ENCODE results near the gene GCNT4.

Gene GCNT4

GRCh38 chr5:75051217-75051751 is 1.1 kb downstream of the GCNT4 start:
- FAIRE-seq = no peak
- DNase-seq (ENCODE audit: low spot score) = no peak

- peak; percentile 31 for DNase-seq (ENCODE audit: low spot score)
- no peak for FAIRE-seq
Measured at GRCh38 chr5:75050415-75050814, 1.9 kb downstream of the GCNT4 start.

GRCh38 chr5:75049456-75050351 is 2.7 kb downstream of the GCNT4 start:
- FAIRE-seq (no peak), DNase-seq (ENCODE audit: low spot score) (peak; percentile 70)

GRCh38 chr5:75048457-75048953 is 3.9 kb downstream of the GCNT4 start:
- FAIRE-seq = no peak
- no peak for DNase-seq (ENCODE audit: low spot score)

- no peak for DNase-seq (ENCODE audit: low spot score)
- FAIRE-seq = no peak
Measured at GRCh38 chr5:75047356-75047755, 5.0 kb downstream of the GCNT4 start.

- no peak for DNase-seq (ENCODE audit: low spot score)
Measured at GRCh38 chr5:75046366-75047142, 5.8 kb downstream of the GCNT4 start.

GRCh38 chr5:75045071-75045470 is 7.3 kb downstream of the GCNT4 start:
- no peak for DNase-seq (ENCODE audit: low spot score)
- FAIRE-seq = no peak

More at GRCh38 chr5:75046366-75047142, 5.8 kb downstream of the GCNT4 start:
- no peak for FAIRE-seq

GRCh38 chr5:75044406-75044805 is 8.0 kb downstream of the GCNT4 start:
- no peak for FAIRE-seq
- DNase-seq (ENCODE audit: low spot score) = no peak

- FAIRE-seq (no peak), DNase-seq (ENCODE audit: low spot score) (no peak)
Measured at GRCh38 chr5:75043633-75044264, 8.6 kb downstream of the GCNT4 start.

- FAIRE-seq (no peak), DNase-seq (ENCODE audit: low spot score) (no peak)
Measured at GRCh38 chr5:75042522-75042921, 9.8 kb downstream of the GCNT4 start.

- DNase-seq (ENCODE audit: low spot score) (no peak), FAIRE-seq (no peak)
Measured at GRCh38 chr5:75040973-75041372, 11.4 kb downstream of the GCNT4 start.

GRCh38 chr5:75037106-75037505 is 15.3 kb downstream of the GCNT4 start:
- no peak for FAIRE-seq
- peak; percentile 83 for DNase-seq (ENCODE audit: low spot score)

GRCh38 chr5:75034137-75034739 is 18.1 kb downstream of the GCNT4 start:
- DNase-seq (ENCODE audit: low spot score) (no peak), FAIRE-seq (no peak)

GRCh38 chr5:75031366-75031765 is 21.0 kb downstream of the GCNT4 start:
- DNase-seq (ENCODE audit: low spot score) = no peak
- no peak for FAIRE-seq

- no peak for FAIRE-seq
- no peak for DNase-seq (ENCODE audit: low spot score)
Measured at GRCh38 chr5:75028090-75028489, 24.3 kb downstream of the GCNT4 start.

GRCh38 chr5:75023368-75024159 is 28.8 kb downstream of the GCNT4 start:
- DNase-seq (ENCODE audit: low spot score) (no peak), FAIRE-seq (no peak)

GRCh38 chr5:75021800-75022199 is 30.6 kb downstream of the GCNT4 start:
- FAIRE-seq (no peak), DNase-seq (ENCODE audit: low spot score) (no peak)

GRCh38 chr5:75021219-75021618 is 31.1 kb downstream of the GCNT4 start:
- DNase-seq (ENCODE audit: low spot score) (no peak), FAIRE-seq (no peak)

- FAIRE-seq = no peak
- no peak for DNase-seq (ENCODE audit: low spot score)
Measured at GRCh38 chr5:75020016-75020656, 32.2 kb downstream of the GCNT4 start.

Data from urothelium cell line (cell line).